Breast epithelium (tissue), 4 donors: ENCODE measurements around the gene PRXL2A. TPM values are rescaled to one million over a fixed set of nuclear protein-coding genes. Genes with fewer than 3 reads are reported as not detected.

ENCODE experiments used
- DNase-seq, 2 donors: peaks; one replicate each; pipeline ENCODE4 v3.0.0-alpha.2; 2019; ENCODE audit warnings: low spot score in 2 of 2
- H3K27ac ChIP-seq, 2 donors: fragments of 200-600 bp; sonication (generic) in 1 of 2; one replicate each; pipeline ENCODE4 v1.5.1; 2016 to 2019; ENCODE audit warnings: mild to moderate bottlenecking in 1 of 2
- H3K27me3 ChIP-seq, 2 donors: fragments of 200-600 bp; sonication (generic) in 1 of 2; one replicate each; pipeline versions ENCODE4 v1.5.1 to v1.6.0; 2017 to 2019; ENCODE audit warnings: control low read depth in 1 of 2, mild to moderate bottlenecking in 1 of 2
- H3K36me3 ChIP-seq: fragments of 200-600 bp; one replicate; pipeline ENCODE4 v1.5.1; 2019
- H3K4me1 ChIP-seq, 2 donors: fragments of 200-600 bp; sonication (generic); one replicate each; pipeline ENCODE4 v1.5.1; 2016 to 2019; ENCODE audit warnings: control low read depth in 1 of 2
- H3K4me3 ChIP-seq, 3 donors: fragments of 200-600 bp; sonication (generic); 1 replicate in 2 of 3; 2 replicates in 1 of 3; pipeline ENCODE4 v1.5.1; 2016 to 2019; ENCODE audit warnings: mild to moderate bottlenecking in 3 of 3, moderate library complexity in 2 of 3
- H3K9me3 ChIP-seq, 2 donors: fragments of 200-600 bp; sonication (generic) in 1 of 2; one replicate each; pipeline ENCODE4 v1.5.1; 2016 to 2019; ENCODE audit warnings: control low read depth in 1 of 2
- CTCF ChIP-seq, 3 donors: fragments of 450-650 bp; IDR thresholded peaks; one replicate each; pipeline ENCODE4 v1.5.1; 2016 to 2017; ENCODE audit warnings: antibody characterized with exemption in 3 of 3, mild to moderate bottlenecking in 3 of 3, moderate library complexity in 3 of 3
- POLR2A ChIP-seq: fragments of 450-650 bp; IDR thresholded peaks from one replicate; pipeline ENCODE4 v1.6.1; 2016; ENCODE audit warnings: antibody characterized with exemption, mild to moderate bottlenecking, moderate library complexity
- POLR2AphosphoS5 ChIP-seq, 3 donors: sonication (generic); formaldehyde crosslinking; IDR thresholded peaks; one replicate each; pipeline ENCODE4 v1.6.1; 2017; ENCODE audit warnings: antibody characterized with exemption in 3 of 3
- intact Hi-C: fragments of 100-400 bp; cut with DNase I; formaldehyde crosslinking; loops from one replicate; pipeline ENCODE4 v1.15.1; 2023; ENCODE audit warnings: low total_unique reads
- total RNA-seq, 3 donors: library from RNA; depleted of rRNA; stranded (reverse); fragments of >200 nt; gene quantifications; one replicate each; pipeline ENCODE4 v1.1.0, GENCODE V29; 2016

Gene PRXL2A
- total RNA-seq, 3 donors from 2014 or later, result 82.3 to 547 (median 88.4) TPM

GRCh38 chr10:80461208-80462183, 53.1 kb downstream of the PRXL2A start:
- peak overlapping the region; percentile 92 to 94 for H3K27ac ChIP-seq

GRCh38 chr10:80462299-80462980, 54.1 kb downstream of the PRXL2A start:
- Histone ChIP-seq H3K36me3 (no peaks in the 10 kb centered on the region), H3K4me1 (peaks cover 59 to 88% of the 10 kb centered on the region in 2 donors), H3K27me3 (no peaks in the 10 kb centered on the region), H3K4me3 (peak overlapping the region in 1 of 3 donors; percentile 47), H3K27ac (peak overlapping the region; percentile 92 to 94), H3K9me3 (no peaks in the 10 kb centered on the region)
- no peak for TF ChIP-seq POLR2A
- peak in 1 of 3 donors; percentile 34 for TF ChIP-seq POLR2AphosphoS5 (IDR thresholded peaks at IDR 0.05)
- TF ChIP-seq CTCF (IDR thresholded peaks at IDR 0.05), result no peak
- no peak for DNase-seq
- intact Hi-C loops, result loop anchor here (5.0 kb wide), 1 partner anchor 40 kb away; no protein-coding TSS in a partner anchor

More at GRCh38 chr10:80461208-80462183, 53.1 kb downstream of the PRXL2A start:
- Histone ChIP-seq H3K36me3 (no peaks in the 10 kb centered on the region), H3K4me1 (peaks cover 58 to 83% of the 10 kb centered on the region in 2 donors), H3K4me3 (peak overlapping the region in 2 of 3 donors; percentile 8 to 47), H3K27me3 (no peaks in the 10 kb centered on the region), H3K9me3 (no peaks in the 10 kb centered on the region)
- TF ChIP-seq POLR2AphosphoS5 (IDR thresholded peaks at IDR 0.05), result no peak
- TF ChIP-seq POLR2A, result no peak
- no peak for TF ChIP-seq CTCF (IDR thresholded peaks at IDR 0.05)
- DNase-seq, result no peak
- intact Hi-C loops, result loop anchor here (5.0 kb wide), 1 partner anchor 41 kb away; no protein-coding TSS in a partner anchor

- Histone ChIP-seq H3K4me1 (peaks cover 61 to 88% of the 10 kb centered on the region in 2 donors), H3K36me3 (no peaks in the 10 kb centered on the region), H3K27me3 (no peaks in the 10 kb centered on the region), H3K4me3 (peak overlapping the region in 1 of 3 donors; percentile 19), H3K9me3 (no peaks in the 10 kb centered on the region), H3K27ac (peak overlapping the region; percentile 92 to 94)
- intact Hi-C loops, result loop anchor here (5.0 kb wide), 1 partner anchor 39 kb away; no protein-coding TSS in a partner anchor
- TF ChIP-seq POLR2AphosphoS5 (IDR thresholded peaks at IDR 0.05), result no peak
- no peak for TF ChIP-seq POLR2A
- no peak for TF ChIP-seq CTCF (IDR thresholded peaks at IDR 0.05)
- no peak for DNase-seq
These were observed 54.8 kb downstream of the PRXL2A start for GRCh38 chr10:80462981-80463741.

GRCh38 chr10:80463868-80464267, 55.5 kb downstream of the PRXL2A start:
- intact Hi-C loops, result loop anchor here (5.0 kb wide), 1 partner anchor 38 kb away; no protein-coding TSS in a partner anchor
- Histone ChIP-seq H3K36me3 (no peaks in the 10 kb centered on the region), H3K27ac (peak overlapping the region; percentile 92 to 94), H3K4me3 (no peak overlapping the region), H3K27me3 (no peaks in the 10 kb centered on the region), H3K4me1 (peaks cover 54 to 89% of the 10 kb centered on the region in 2 donors), H3K9me3 (no peaks in the 10 kb centered on the region)
- TF ChIP-seq CTCF (IDR thresholded peaks at IDR 0.05) (no peak), POLR2AphosphoS5 (IDR thresholded peaks at IDR 0.05) (no peak), POLR2A (no peak)
- no peak for DNase-seq
